PC-3 (cell line): Measurements from ENCODE around the gene UGT2B17. TPM values are rescaled to one million over a fixed set of nuclear protein-coding genes. Genes with fewer than 3 reads are reported as not detected.
A peak's percentile ranks its signal among the peaks of the same experiment; 100 is the strongest.
"Not testable (repeated sequence)": the region's sequence is repeated elsewhere in the genome, so short reads cannot be mapped to it uniquely, and the experiment has no call there.

ENCODE experiments used
- ATAC-seq: fragments of 200-7000 bp; cut with Tn5 transposase; 2 replicates; pipeline ENCODE4 v1.9.1; 2020; ENCODE audit warnings: mild to moderate bottlenecking, moderate library complexity
- Bru-seq: library from RNA; stranded (reverse); fragments of 400-500 nt; gene quantifications from one replicate; lab custom pipeline; 2021; lab: Mats Ljungman, UMichigan
- BruChase-seq, 2 experiments: library from RNA; stranded (reverse); fragments of 400-500 nt; gene quantifications; one replicate each; lab custom pipeline; 2021; lab: Mats Ljungman, UMichigan
- BruUV-seq: library from RNA; stranded (reverse); fragments of 400-500 nt; replicated peaks from 2 replicates; lab custom pipeline; 2021; lab: Mats Ljungman, UMichigan
- CTCF ChIA-PET: fragments of 300-600 bp; sonication (Branson Sonifier 250); formaldehyde crosslinking; loops from one replicate; lab custom pipeline; 2022; ENCODE audit warnings: antibody characterized with exemption; lab: Charles Lee
- POLR2A ChIA-PET: fragments of 300-600 bp; sonication (Branson Sonifier 250); formaldehyde crosslinking; loops from one replicate; lab custom pipeline; 2022; ENCODE audit warnings: antibody characterized with exemption; ENCODE audit not compliant: unreplicated experiment; lab: Charles Lee
- DNase-seq: peaks from one replicate; pipeline ENCODE4 v3.0.0-alpha.2; 2015
- H2AFZ ChIP-seq: fragments of 300-600 bp; sonication (generic); 2 replicates; pipeline ENCODE4 v1.6.0; 2016; ENCODE audit warnings: antibody characterized with exemption, low read length
- H3F3A ChIP-seq: fragments of 300-600 bp; sonication (generic); one replicate; pipeline ENCODE4 v1.6.0; 2017; ENCODE audit warnings: antibody characterized with exemption, low read length, control low read depth, mild to moderate bottlenecking; ENCODE audit not compliant: unreplicated experiment
- H3K27ac ChIP-seq: fragments of 300-600 bp; sonication (generic); 2 replicates; pipeline ENCODE4 v1.5.1; 2016; ENCODE audit warnings: mild to moderate bottlenecking, low read length
- H3K27me3 ChIP-seq: fragments of 300-600 bp; sonication (generic); 2 replicates; pipeline ENCODE4 v1.6.1; 2016; ENCODE audit warnings: low read length, mixed read lengths
- H3K36me3 ChIP-seq: fragments of 300-600 bp; sonication (generic); 2 replicates; pipeline ENCODE4 v1.6.1; 2016; ENCODE audit warnings: low read depth, mixed run types, low read length, mixed read lengths
- H3K4me1 ChIP-seq: fragments of 300-600 bp; sonication (generic); 2 replicates; pipeline ENCODE4 v1.5.1; 2016; ENCODE audit warnings: low read length; ENCODE audit not compliant: insufficient read depth
- H3K4me2 ChIP-seq: fragments of 300-600 bp; sonication (generic); 2 replicates; pipeline ENCODE4 v1.6.0; 2016; ENCODE audit warnings: low read length
- H3K4me3 ChIP-seq: fragments of 300-600 bp; sonication (generic); 2 replicates; pipeline ENCODE4 v1.5.1; 2016; ENCODE audit warnings: mild to moderate bottlenecking, low read length, mixed read lengths
- H3K79me2 ChIP-seq: fragments of 300-600 bp; sonication (generic); 2 replicates; pipeline ENCODE4 v1.6.1; 2017; ENCODE audit warnings: low read length, mixed read lengths
- H3K9ac ChIP-seq: fragments of 300-600 bp; sonication (generic); 2 replicates; pipeline ENCODE4 v1.6.0; 2016; ENCODE audit warnings: mild to moderate bottlenecking, low read length
- H3K9me2 ChIP-seq: fragments of 300-600 bp; sonication (generic); replicated peaks from 2 replicates; pipeline ENCODE4 v1.6.1; 2016; ENCODE audit warnings: mixed run types, low read length, mixed read lengths
- H3K9me3 ChIP-seq: fragments of 300-600 bp; sonication (generic); 2 replicates; pipeline ENCODE4 v1.6.1; 2016; ENCODE audit warnings: low read length, mixed read lengths
- H4K20me1 ChIP-seq: fragments of 300-600 bp; sonication (generic); 2 replicates; pipeline ENCODE4 v1.6.1; 2016; ENCODE audit warnings: low read length, mixed read lengths
- EZH2 ChIP-seq: fragments of 300-600 bp; sonication (generic); IDR thresholded peaks from one replicate; pipeline ENCODE4 v1.6.1; 2017; ENCODE audit warnings: antibody characterized with exemption, mild to moderate bottlenecking, low read length; ENCODE audit not compliant: unreplicated experiment
- EZH2phosphoT487 ChIP-seq: fragments of 300-600 bp; sonication (generic); IDR thresholded peaks from 2 replicates; pipeline ENCODE4 v1.6.1; 2018; ENCODE audit warnings: mild to moderate bottlenecking, antibody characterized with exemption, low read length, borderline replicate concordance
- intact Hi-C: fragments of 100-400 bp; cut with micrococcal nuclease; formaldehyde crosslinking; loops from 2 replicates; pipeline ENCODE4 v1.9.0; 2023
- long read RNA-seq: library from polyadenylated mRNA; unstranded; transcript quantifications from one replicate; pipeline ENCODE4 v2.0.0, GENCODE V29; 2021; ENCODE audit not compliant: unreplicated experiment
- total RNA-seq: library from RNA; depleted of rRNA; stranded (reverse); fragments of >200 nt; gene quantifications from 2 replicates; pipeline ENCODE4 v1.2.3, GENCODE V29; 2014; rRNA removed
- TF ChIP-seq, protein P1 (sequence below): fragments of 300-600 bp; sonication (generic); conservative IDR thresholded peaks from 2 replicates; pipeline ENCODE4 v1.5.1; 2017; ENCODE audit warnings: antibody characterized with exemption, low read depth, mild to moderate bottlenecking, low read length

Gene UGT2B17
- total RNA-seq (not detected in 2 replicates), Bru-seq, nascent RNA (percentile 12 among the genes with signal in this experiment), BruChase-seq, experiment 1, labeled RNA remaining after a 6-hour chase (percentile 7 among the genes with signal in this experiment), BruChase-seq, experiment 2, labeled RNA remaining after a 2-hour chase (percentile 5 among the genes with signal in this experiment)
- long read RNA-seq: 0 reads

DNA sequence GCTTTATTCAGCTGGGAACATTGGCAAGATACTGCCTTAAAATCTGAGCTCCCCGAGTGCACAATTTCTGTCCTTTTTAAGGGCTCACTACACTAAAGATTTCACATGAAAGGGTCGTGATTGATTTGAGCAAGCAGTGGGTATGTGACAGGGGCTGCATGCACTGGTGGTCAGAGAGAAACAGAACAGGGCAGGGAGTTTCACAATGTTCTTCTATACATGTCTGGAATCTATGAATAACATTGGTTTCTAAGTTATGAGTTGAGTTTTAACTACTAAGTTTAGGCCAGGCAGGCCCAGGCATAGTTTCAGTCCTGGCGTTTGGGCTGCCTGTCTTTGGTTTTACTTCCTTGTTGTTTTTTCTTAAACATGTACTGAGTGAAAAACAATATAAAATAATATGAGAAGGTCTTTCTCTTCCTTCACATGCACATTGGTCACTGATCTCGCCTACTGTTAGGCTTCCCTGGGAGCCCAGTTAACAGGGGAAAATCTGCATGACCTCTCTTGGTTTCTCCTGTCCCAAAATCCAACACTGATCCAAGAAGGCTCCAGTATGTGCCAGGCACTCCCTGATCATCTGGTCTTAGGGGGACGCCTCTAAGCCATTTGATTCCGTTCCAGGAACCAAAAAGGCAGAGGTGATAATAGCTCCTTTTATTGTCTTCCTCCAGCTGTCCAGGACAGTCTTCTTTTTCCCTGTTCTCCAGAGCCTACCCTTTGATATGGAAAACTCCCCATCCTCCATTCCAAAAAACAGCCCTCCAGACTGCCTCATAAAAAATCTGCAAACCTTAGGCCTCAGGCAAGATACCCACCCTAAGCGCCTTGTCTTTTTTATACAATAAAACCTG is at the start of gene UGT2B17:
Gene UGT2B17, minus strand, starts transcription at position 51 of the 854 bp plus-strand sequence. CDS start 7,838 bp downstream, outside the sequence.
- DNase-seq: no peak
- H2AFZ ChIP-seq: no peak within 1 kb of the TSS
- H3K9ac ChIP-seq: no peak within 1 kb of the TSS
- ChIA-PET POLR2A (no interaction called here), CTCF (no interaction called here)
- H3K79me2 ChIP-seq: no peaks in the 10 kb centered on the region
- H3K27ac ChIP-seq: no peak within 1 kb of the TSS
- H3K4me1 ChIP-seq: no peaks in the 10 kb centered on the region
- no peaks in the 10 kb centered on the region for H3K27me3 ChIP-seq
- H3K36me3 ChIP-seq: no peaks in the 10 kb centered on the region
- intact Hi-C loops: no loop called here
- TF ChIP-seq EZH2phosphoT487: no peak
- TF ChIP-seq EZH2: no peak
- TF ChIP-seq, protein P1, sequence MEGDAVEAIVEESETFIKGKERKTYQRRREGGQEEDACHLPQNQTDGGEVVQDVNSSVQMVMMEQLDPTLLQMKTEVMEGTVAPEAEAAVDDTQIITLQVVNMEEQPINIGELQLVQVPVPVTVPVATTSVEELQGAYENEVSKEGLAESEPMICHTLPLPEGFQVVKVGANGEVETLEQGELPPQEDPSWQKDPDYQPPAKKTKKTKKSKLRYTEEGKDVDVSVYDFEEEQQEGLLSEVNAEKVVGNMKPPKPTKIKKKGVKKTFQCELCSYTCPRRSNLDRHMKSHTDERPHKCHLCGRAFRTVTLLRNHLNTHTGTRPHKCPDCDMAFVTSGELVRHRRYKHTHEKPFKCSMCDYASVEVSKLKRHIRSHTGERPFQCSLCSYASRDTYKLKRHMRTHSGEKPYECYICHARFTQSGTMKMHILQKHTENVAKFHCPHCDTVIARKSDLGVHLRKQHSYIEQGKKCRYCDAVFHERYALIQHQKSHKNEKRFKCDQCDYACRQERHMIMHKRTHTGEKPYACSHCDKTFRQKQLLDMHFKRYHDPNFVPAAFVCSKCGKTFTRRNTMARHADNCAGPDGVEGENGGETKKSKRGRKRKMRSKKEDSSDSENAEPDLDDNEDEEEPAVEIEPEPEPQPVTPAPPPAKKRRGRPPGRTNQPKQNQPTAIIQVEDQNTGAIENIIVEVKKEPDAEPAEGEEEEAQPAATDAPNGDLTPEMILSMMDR: no peak
- no peaks in the 10 kb centered on the region for H4K20me1 ChIP-seq
- H3K9me2 ChIP-seq: no peaks in the 10 kb centered on the region; the same call in 1 of the 2 replicates
- no peaks in the 10 kb centered on the region for H3K9me3 ChIP-seq
- no TSS peak for BruUV-seq
- no peak within 1 kb of the TSS for H3K4me2 ChIP-seq
- H3K4me3 ChIP-seq: no peak within 1 kb of the TSS
- no peak for ATAC-seq
- H3F3A ChIP-seq: no peaks in the 10 kb centered on the region

- H3K4me3 ChIP-seq, H3K4me2 ChIP-seq, H3K9me3 ChIP-seq, H4K20me1 ChIP-seq, BruUV-seq, POLR2A ChIA-PET, H3K9ac ChIP-seq, H3K9me2 ChIP-seq, H3K4me1 ChIP-seq, H3K36me3 ChIP-seq, DNase-seq, H3F3A ChIP-seq, ATAC-seq, H3K79me2 ChIP-seq, H2AFZ ChIP-seq, H3K27me3 ChIP-seq, intact Hi-C loops, H3K27ac ChIP-seq, CTCF ChIA-PET: not testable (repeated sequence)
Observed at GRCh38 chr4:68622731-68623130, 46.6 kb upstream of the UGT2B17 start.

- H3K27me3 ChIP-seq: no peaks in the 10 kb centered on the region
- no TSS peak for BruUV-seq
- H3K36me3 ChIP-seq: no peaks in the 10 kb centered on the region
- no peaks in the 10 kb centered on the region for H3F3A ChIP-seq
- H3K4me2 ChIP-seq: no peak overlapping the region
- H3K27ac ChIP-seq: no peak overlapping the region
- no peaks in the 10 kb centered on the region for H3K9me3 ChIP-seq
- DNase-seq: no peak
- ChIA-PET POLR2A (no interaction called here), CTCF (no interaction called here)
- no peak for ATAC-seq
- H3K9ac ChIP-seq: no peak overlapping the region
- H3K79me2 ChIP-seq: no peaks in the 10 kb centered on the region
- H3K4me1 ChIP-seq: no peaks in the 10 kb centered on the region
- TF ChIP-seq, protein P1: no peak
- TF ChIP-seq EZH2phosphoT487 (no peak), EZH2 (no peak)
- intact Hi-C loops: no loop called here
- H3K4me3 ChIP-seq: no peak overlapping the region
- H4K20me1 ChIP-seq: no peaks in the 10 kb centered on the region
- no peak overlapping the region for H2AFZ ChIP-seq
- no peaks in the 10 kb centered on the region for H3K9me2 ChIP-seq
Observed at GRCh38 chr4:68617003-68617698, 41.0 kb upstream of the UGT2B17 start.
